ENCODE measurements around the gene CFAP161.

CFAP161 gene

GRCh38 chr15:81097890-81098280 lies 36.2 kb upstream of the CFAP161 start:
- no peak overlapping the region for H3K4me3 ChIP-seq (ENCODE audit: low read depth, low read length)
- no peak for DNase-seq (ENCODE audit: low read depth)
- no peak for TF ChIP-seq CTCF (conservative IDR thresholded peaks at IDR 0.05; ENCODE audit: low read depth, low read length)

GRCh38 chr15:81098349-81098748 lies 35.7 kb upstream of the CFAP161 start:
- H3K4me3 ChIP-seq (ENCODE audit: low read depth, low read length) = no peak overlapping the region
- DNase-seq (ENCODE audit: low read depth) = no peak
- TF ChIP-seq CTCF (conservative IDR thresholded peaks at IDR 0.05; ENCODE audit: low read depth, low read length) = no peak

GRCh38 chr15:81098861-81099651 lies 35.0 kb upstream of the CFAP161 start:
- no peak for DNase-seq (ENCODE audit: low read depth)
- no peak for TF ChIP-seq CTCF (conservative IDR thresholded peaks at IDR 0.05; ENCODE audit: low read depth, low read length)
- H3K4me3 ChIP-seq (ENCODE audit: low read depth, low read length) = no peak overlapping the region

- H3K4me3 ChIP-seq (ENCODE audit: low read depth, low read length) = no peak overlapping the region
- no peak for TF ChIP-seq CTCF (conservative IDR thresholded peaks at IDR 0.05; ENCODE audit: low read depth, low read length)
- DNase-seq (ENCODE audit: low read depth) = no peak
Measured at GRCh38 chr15:81101894-81102815, 31.9 kb upstream of the CFAP161 start.

- TF ChIP-seq CTCF (conservative IDR thresholded peaks at IDR 0.05; ENCODE audit: low read depth, low read length) = no peak
- H3K4me3 ChIP-seq (ENCODE audit: low read depth, low read length) = no peak overlapping the region
- no peak for DNase-seq (ENCODE audit: low read depth)
Measured at GRCh38 chr15:81103857-81104256, 30.2 kb upstream of the CFAP161 start.

GRCh38 chr15:81105545-81105944 lies 28.5 kb upstream of the CFAP161 start:
- DNase-seq (ENCODE audit: low read depth) = peak; percentile 23
- H3K4me3 ChIP-seq (ENCODE audit: low read depth, low read length) = no peak overlapping the region
- no peak for TF ChIP-seq CTCF (conservative IDR thresholded peaks at IDR 0.05; ENCODE audit: low read depth, low read length)
